Glutamatergic neuron (in vitro differentiated cells): Measurements from ENCODE around the gene RHOT2. TPM values are rescaled to one million over a fixed set of nuclear protein-coding genes. Genes with fewer than 3 reads are reported as not detected.
A peak's percentile ranks its signal among the peaks of the same experiment; 100 is the strongest.

Source experiments
- DNase-seq: peaks from one replicate; pipeline ENCODE4 v3.0.0; 2022
- H3K27ac Mint-ChIP-seq: one replicate; pipeline ENCODE4 v1.8.0; 2020; ENCODE audit warnings: mild to moderate bottlenecking, mixed read lengths, inconsistent platforms; ENCODE audit not compliant: unreplicated experiment
- H3K27me3 Mint-ChIP-seq: one replicate; pipeline ENCODE4 v1.8.0; 2020; ENCODE audit warnings: mild to moderate bottlenecking, moderate library complexity, mixed read lengths, inconsistent platforms; ENCODE audit not compliant: unreplicated experiment
- H3K36me3 Mint-ChIP-seq: one replicate; pipeline ENCODE4 v1.8.0; 2020; ENCODE audit warnings: mild to moderate bottlenecking, mixed read lengths, inconsistent platforms; ENCODE audit not compliant: unreplicated experiment
- H3K4me1 Mint-ChIP-seq: one replicate; pipeline ENCODE4 v1.8.0; 2020; ENCODE audit warnings: mild to moderate bottlenecking, low read depth, mixed read lengths, inconsistent platforms; ENCODE audit not compliant: unreplicated experiment
- H3K4me3 Mint-ChIP-seq: one replicate; pipeline ENCODE4 v1.8.0; 2020; ENCODE audit warnings: mild to moderate bottlenecking, mixed read lengths, inconsistent platforms; ENCODE audit not compliant: unreplicated experiment
- H3K9me3 Mint-ChIP-seq: one replicate; pipeline ENCODE4 v1.8.0; 2020; ENCODE audit warnings: mild to moderate bottlenecking, moderate library complexity, mixed read lengths, inconsistent platforms; ENCODE audit not compliant: unreplicated experiment
- total RNA-seq: library from RNA; stranded (reverse); fragmentation: NEBNext Ultra II Directional; extraction: Animal tissue kit (Norgen Biotek cat#: 25700); gene quantifications from one replicate; pipeline ENCODE4 v1.2.1, GENCODE V29; 2021; ENCODE audit not compliant: unreplicated experiment
- TF ChIP-seq, protein P1 (sequence below): fragments of 200-600 bp; sonication (generic); IDR thresholded peaks from one replicate; pipeline ENCODE4 v1.5.0; 2021; ENCODE audit not compliant: partially characterized antibody, unreplicated experiment

Gene RHOT2
- total RNA-seq, 1 donor from 2014 or later, result 208 TPM

DNA sequence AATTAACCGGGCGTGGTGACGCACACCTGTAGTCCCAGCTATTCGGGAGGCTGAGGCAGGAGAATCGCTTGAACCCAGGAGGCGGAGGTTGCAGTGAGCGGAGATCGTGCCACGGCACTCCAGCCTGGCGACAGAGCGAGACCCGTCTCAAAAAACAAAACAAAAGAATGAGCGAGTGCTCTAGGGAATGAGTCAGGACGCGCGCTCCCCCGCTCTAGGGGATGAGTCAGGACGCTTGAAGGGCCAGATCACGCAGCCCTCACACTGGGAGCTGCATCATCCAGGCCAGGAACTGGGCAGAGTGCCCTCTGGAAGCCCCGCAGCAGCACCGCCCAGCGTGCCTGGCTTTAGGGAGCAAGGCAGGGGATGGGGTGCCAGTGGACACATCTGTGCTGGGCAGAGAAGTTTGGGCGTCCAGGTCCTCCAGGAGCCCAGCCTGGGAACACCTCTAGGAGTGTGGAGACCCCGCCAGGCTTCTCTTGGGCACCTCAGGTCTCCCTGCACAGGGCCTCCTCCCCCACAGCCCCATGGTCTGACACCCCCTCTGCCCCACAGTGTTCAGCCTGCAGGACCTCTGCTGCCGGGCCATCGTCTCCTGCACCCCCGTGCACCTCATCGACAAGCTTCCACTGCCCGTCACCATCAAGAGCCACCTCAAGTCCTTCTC, 41.0 kb upstream of the RHOT2 start:
- peaks cover 20% of the 10 kb centered on the region for H3K27me3 Mint-ChIP-seq
- H3K36me3 Mint-ChIP-seq, result no peaks in the 10 kb centered on the region

DNA sequence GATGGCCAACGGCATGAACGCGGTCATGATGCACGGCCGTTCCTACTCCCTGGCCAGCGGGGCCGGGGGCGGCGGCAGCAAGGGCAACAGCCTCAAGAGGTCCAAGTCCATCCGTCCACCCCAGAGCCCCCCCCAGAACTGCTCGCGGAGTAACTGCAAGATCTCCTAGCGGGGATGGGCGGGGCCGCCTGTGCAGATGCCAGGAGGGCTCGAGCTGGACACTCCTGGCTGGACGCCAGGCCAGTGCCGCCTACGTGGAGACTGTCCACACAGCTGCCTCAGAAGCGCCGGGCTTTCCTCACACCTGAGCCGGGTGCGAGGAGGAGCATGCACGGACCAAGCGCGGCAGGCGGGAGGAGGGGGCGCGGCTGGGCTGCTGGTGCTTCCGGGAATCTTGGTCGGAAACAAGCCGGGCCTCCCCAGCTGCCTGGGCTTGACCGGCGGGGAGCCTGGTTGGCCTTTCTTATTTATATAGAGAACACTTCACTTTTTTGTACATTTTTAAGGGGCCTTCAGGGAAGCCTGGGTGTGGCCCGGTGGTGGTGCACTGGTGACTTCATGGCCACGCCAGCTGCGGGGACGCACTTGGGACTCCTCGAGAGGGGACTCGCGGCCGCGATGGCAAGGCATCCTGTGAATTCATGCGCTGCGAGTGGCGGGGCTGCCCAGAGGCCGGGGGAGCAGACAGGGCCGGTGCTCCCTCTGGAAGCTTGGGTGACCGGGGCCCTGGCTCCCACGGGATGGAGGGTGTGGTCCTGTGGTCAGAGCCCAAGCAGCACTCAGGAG, 40.3 kb upstream of the RHOT2 start:
- Mint-ChIP-seq H3K4me1 (peaks cover 24% of the 10 kb centered on the region), H3K36me3 (no peaks in the 10 kb centered on the region), H3K9me3 (peaks cover 14% of the 10 kb centered on the region), H3K27ac (peak overlapping the region; percentile 29), H3K4me3 (peak overlapping the region; percentile 38), H3K27me3 (peaks cover 20% of the 10 kb centered on the region)
- TF ChIP-seq, protein P1, sequence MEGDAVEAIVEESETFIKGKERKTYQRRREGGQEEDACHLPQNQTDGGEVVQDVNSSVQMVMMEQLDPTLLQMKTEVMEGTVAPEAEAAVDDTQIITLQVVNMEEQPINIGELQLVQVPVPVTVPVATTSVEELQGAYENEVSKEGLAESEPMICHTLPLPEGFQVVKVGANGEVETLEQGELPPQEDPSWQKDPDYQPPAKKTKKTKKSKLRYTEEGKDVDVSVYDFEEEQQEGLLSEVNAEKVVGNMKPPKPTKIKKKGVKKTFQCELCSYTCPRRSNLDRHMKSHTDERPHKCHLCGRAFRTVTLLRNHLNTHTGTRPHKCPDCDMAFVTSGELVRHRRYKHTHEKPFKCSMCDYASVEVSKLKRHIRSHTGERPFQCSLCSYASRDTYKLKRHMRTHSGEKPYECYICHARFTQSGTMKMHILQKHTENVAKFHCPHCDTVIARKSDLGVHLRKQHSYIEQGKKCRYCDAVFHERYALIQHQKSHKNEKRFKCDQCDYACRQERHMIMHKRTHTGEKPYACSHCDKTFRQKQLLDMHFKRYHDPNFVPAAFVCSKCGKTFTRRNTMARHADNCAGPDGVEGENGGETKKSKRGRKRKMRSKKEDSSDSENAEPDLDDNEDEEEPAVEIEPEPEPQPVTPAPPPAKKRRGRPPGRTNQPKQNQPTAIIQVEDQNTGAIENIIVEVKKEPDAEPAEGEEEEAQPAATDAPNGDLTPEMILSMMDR, result no peak
- peak; percentile 30 for DNase-seq

More for the DNA sequence above, 41.0 kb upstream of the RHOT2 start:
- no peak for DNase-seq
- H3K4me3 Mint-ChIP-seq, result no peak overlapping the region
- H3K4me1 Mint-ChIP-seq, result peaks cover 26% of the 10 kb centered on the region
- TF ChIP-seq, protein P1, result no peak
- peak overlapping the region; percentile 17 for H3K27ac Mint-ChIP-seq
- H3K9me3 Mint-ChIP-seq, result peaks cover 16% of the 10 kb centered on the region

DNA sequence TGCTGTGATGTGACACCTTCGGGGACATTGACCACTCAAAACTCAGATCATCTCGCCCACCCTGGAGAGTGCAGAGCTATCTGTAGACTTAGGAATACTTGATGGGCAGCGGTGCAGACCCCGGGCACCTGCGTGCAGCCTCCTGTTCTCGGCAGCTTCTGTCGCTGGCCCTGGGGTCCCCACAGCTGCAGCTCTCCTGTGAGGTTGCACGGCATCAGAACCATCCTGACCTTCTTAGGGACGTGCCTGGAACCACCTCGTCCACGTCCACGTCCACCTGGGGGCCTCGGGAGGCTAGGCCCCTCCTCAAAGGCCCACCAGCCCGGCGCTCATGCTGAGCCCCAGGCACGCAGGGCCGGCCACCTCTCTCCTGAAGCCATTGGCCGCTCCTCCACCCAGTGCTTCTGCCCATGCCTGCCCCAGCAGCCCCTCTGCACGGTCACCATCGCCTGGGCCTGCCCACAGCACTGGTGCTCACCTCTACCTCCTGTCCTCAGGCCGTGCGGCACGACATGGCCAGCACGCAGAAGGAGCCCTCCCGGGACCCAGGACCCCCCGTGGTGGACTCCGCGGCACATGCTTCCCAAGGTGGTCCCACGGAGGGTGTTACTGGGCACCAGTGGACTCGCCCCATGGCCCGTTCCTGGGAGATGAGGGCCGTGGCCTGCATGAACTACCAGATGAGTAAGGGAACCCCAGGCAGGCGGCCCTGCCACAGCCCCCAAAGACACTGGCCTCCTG, 39.4 kb upstream of the RHOT2 start:
- H3K4me3 Mint-ChIP-seq, result peak overlapping the region; percentile 86

DNA sequence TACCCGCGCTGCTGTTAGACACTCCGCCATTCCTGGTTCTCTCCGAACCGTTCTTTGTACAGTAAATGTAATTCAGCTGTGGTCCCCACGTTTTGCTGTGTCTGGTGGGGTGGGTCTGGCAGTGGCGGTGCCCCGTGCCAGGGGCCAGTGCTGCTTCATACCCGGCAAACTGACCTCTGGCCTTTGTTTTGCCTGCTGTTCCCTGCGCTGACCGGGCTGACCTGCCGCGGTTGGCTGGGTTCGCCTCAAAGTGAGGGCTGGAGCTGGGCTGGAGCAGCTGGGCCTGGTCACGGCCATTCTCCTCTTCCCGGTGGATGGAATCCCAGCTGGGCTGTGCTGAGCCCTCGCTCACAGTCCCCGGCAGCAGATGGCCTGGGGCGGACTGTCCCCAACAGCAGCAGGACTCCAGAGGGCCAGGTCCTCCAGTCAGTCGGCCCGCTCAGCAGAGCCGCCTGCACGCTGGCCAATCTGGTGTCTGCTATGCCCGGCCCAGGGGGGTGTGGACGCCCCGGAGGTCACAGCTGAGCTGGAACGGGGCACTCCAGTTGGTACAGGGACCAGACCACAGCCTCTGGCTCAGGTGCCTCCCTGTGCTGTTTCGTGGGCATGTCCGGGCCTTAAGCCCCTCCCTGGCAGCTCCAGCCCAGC, 38.6 kb upstream of the RHOT2 start:
- peaks cover 18% of the 10 kb centered on the region for H3K4me1 Mint-ChIP-seq
- peak overlapping the region; percentile 99 for H3K27ac Mint-ChIP-seq
- TF ChIP-seq, protein P1, result no peak
- H3K9me3 Mint-ChIP-seq, result peaks cover 14% of the 10 kb centered on the region
- H3K36me3 Mint-ChIP-seq, result no peaks in the 10 kb centered on the region
- peak; percentile 97 for DNase-seq
- H3K27me3 Mint-ChIP-seq, result peaks cover 20% of the 10 kb centered on the region
- H3K4me3 Mint-ChIP-seq, result peak overlapping the region; percentile 86

More for the DNA sequence above, 39.4 kb upstream of the RHOT2 start:
- no peak for DNase-seq
- H3K27ac Mint-ChIP-seq, result peak overlapping the region; percentile 99
- peaks cover 20% of the 10 kb centered on the region for H3K27me3 Mint-ChIP-seq
- H3K36me3 Mint-ChIP-seq, result no peaks in the 10 kb centered on the region
- TF ChIP-seq, protein P1, result no peak
- H3K9me3 Mint-ChIP-seq, result peaks cover 14% of the 10 kb centered on the region
- peaks cover 24% of the 10 kb centered on the region for H3K4me1 Mint-ChIP-seq
